OCI-LY1 (cell line): ENCODE results near the gene ADARB2.

ENCODE experiments used
- EZH2 ChIP-seq: fragments of 200-600 bp; sonication (generic), shearing (Covaris generic); IDR thresholded peaks from 2 replicates; pipeline ENCODE4 v1.8.0; 2017; ENCODE audit warnings: borderline replicate concordance, mixed run types, mild to moderate bottlenecking, antibody characterized with exemption, low read length, moderate library complexity, mixed read lengths
- TF ChIP-seq, protein P1 (sequence below): fragments of 200-600 bp; sonication (generic), shearing (Covaris generic); IDR thresholded peaks from 2 replicates; pipeline ENCODE4 v1.5.1; 2017; ENCODE audit warnings: mild to moderate bottlenecking, antibody characterized with exemption, low read length, moderate library complexity, mixed read lengths

DNA sequence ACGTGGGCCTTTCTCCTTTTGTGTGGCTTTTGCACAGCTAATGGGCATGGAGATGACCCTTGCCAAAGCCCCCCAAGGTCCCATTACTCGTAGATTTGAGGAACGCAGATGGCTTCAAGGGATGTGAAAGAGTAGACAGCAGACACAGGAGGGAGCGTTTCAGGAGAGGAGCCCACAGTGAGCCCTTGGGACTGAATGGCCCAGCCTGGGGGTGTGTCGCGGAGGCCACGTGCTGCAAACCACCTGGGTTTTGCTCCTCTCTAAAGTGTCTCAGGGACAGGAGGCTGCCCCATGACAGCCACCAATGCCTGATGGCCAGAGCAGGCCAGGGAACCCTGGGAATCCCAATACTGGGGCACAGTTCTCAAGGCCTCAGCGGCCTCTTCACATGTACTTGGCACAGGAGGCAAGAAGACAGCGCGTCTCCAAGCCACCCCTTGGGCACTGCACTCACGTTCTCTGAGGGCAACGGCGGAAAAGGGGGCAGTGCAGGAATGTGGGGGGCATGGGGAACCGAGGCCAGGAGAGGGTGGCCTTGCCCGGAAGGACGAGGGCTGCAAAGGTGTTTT lies 495.9 kb downstream of the ADARB2 start:
- TF ChIP-seq, protein P1, sequence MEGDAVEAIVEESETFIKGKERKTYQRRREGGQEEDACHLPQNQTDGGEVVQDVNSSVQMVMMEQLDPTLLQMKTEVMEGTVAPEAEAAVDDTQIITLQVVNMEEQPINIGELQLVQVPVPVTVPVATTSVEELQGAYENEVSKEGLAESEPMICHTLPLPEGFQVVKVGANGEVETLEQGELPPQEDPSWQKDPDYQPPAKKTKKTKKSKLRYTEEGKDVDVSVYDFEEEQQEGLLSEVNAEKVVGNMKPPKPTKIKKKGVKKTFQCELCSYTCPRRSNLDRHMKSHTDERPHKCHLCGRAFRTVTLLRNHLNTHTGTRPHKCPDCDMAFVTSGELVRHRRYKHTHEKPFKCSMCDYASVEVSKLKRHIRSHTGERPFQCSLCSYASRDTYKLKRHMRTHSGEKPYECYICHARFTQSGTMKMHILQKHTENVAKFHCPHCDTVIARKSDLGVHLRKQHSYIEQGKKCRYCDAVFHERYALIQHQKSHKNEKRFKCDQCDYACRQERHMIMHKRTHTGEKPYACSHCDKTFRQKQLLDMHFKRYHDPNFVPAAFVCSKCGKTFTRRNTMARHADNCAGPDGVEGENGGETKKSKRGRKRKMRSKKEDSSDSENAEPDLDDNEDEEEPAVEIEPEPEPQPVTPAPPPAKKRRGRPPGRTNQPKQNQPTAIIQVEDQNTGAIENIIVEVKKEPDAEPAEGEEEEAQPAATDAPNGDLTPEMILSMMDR = no peak
- TF ChIP-seq EZH2 = no peak
